SH-SY5Y (cell line): ENCODE data around the gene ZNF385D.

Experiments
- GATA2 ChIP-seq: IDR thresholded peaks from 2 replicates; pipeline ENCODE4 v1.6.1; 2011; ENCODE audit warnings: mild to moderate bottlenecking, low read depth, low read length
- GATA3 ChIP-seq: IDR thresholded peaks from 2 replicates; pipeline ENCODE4 v1.6.1; 2011; ENCODE audit warnings: low read depth, mild to moderate bottlenecking, low read length, moderate library complexity

DNA sequence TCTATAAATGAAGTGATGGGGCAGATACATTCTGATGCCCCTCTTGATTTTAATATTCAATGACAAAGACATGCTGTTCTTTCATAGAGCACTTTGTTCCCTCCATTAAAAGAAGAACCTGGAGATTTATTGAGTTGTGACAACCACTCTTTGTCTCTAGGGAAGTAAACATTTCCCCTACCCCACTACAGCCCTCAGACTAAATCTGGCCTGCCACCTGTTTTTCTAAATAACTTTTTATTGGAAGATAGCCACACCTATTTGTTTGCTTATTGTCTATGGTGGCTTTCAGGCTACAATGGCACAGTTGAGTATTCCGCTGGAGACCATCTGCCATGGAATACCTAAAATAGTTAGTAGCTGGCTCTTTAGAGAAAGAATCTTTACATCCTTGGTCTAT, 41.2 kb upstream of the ZNF385D start:
- TF ChIP-seq GATA3 (no peak), GATA2 (no peak)
